ENCODE results near the gene GJA5.

The GJA5 gene

GRCh38 chr1:147712605-147713004 is 47.8 kb downstream of the GJA5 start:
- Histone ChIP-seq H3K4me1 (ENCODE audit: control insufficient read depth in 1 of 2, insufficient read depth in 1 of 2, low read depth in 1 of 2, low read length in 1 of 2) (no peaks in the 10 kb centered on the region), H3K27ac (no peak overlapping the region), H3K36me3 (no peaks in the 10 kb centered on the region), H3K9me3 (no peaks in the 10 kb centered on the region), H3K4me3 (ENCODE audit: low read depth in 1 of 2, low read length in 1 of 2) (no peak overlapping the region), H3K27me3 (peaks cover 63% of the 10 kb centered on the region)
- TF ChIP-seq CTCF (IDR thresholded peaks at IDR 0.05): no peak

All from neutrophil (primary cell).